Adrenal gland (tissue), 12 donors: ENCODE measurements around the gene CASP10. TPM values are rescaled to one million over a fixed set of nuclear protein-coding genes. Genes with fewer than 3 reads are reported as not detected.

ENCODE experiments used
- DNase-seq, 7 donors: peaks; one replicate each; pipeline ENCODE4 v3.0.0-alpha.2; 2019 to 2020
- H3K27ac ChIP-seq, 5 donors: fragments of 200-600 bp; sonication (generic) in 4 of 5; 1 replicate in 3 of 5; 2 replicates in 2 of 5; pipeline versions ENCODE4 v1.5.1 to v1.8.0; 2016 to 2020; ENCODE audit warnings: mild to moderate bottlenecking in 1 of 5
- H3K27me3 ChIP-seq: fragments of 200-600 bp; 2 replicates; pipeline ENCODE4 v1.8.0; 2021
- H3K36me3 ChIP-seq, 2 donors: fragments of 200-600 bp; replicated peaks in 1 of 2; 1 replicate in 1 of 2; 2 replicates in 1 of 2; pipeline versions ENCODE4 v1.5.1 to v1.8.0; 2018 to 2022
- H3K4me1 ChIP-seq, 2 donors: fragments of 200-600 bp; replicated peaks in 1 of 2; 1 replicate in 1 of 2; 2 replicates in 1 of 2; pipeline versions ENCODE4 v1.5.1 to v1.8.0; 2018 to 2021
- H3K4me3 ChIP-seq, 4 donors: fragments of 200-600 bp; sonication (generic) in 3 of 4; one replicate each; pipeline ENCODE4 v1.5.1; 2016 to 2018
- H3K9me3 ChIP-seq, 3 donors: fragments of 200-600 bp; sonication (generic) in 1 of 3; replicated peaks in 1 of 3; 1 replicate in 2 of 3; 2 replicates in 1 of 3; pipeline versions ENCODE4 v1.5.1 to v1.8.0; 2016 to 2021
- POLR2A ChIP-seq, 2 donors: fragments of 450-650 bp; IDR thresholded peaks; one replicate each; pipeline ENCODE4 v1.6.1; 2017; ENCODE audit warnings: antibody characterized with exemption in 2 of 2, mild to moderate bottlenecking in 2 of 2, moderate library complexity in 1 of 2
- WGBS, 4 donors: extraction: QIAGEN DNeasy Blood & Tissue Kit in 2 of 4; methylation state at CpG; one replicate each; pipeline versions ENCODE4 v1.1.5 to v1.1.7; 2013 to 2017; 5-methylcytosine and 5-hydroxymethylcytosine counted together
- intact Hi-C, 2 donors: fragments of 100-400 bp; cut with DNase I; formaldehyde crosslinking; loops; one replicate each; pipeline versions ENCODE4 v1.14.1 to v1.15.0; 2022 to 2023
- polyA plus RNA-seq, 3 donors: library from polyadenylated mRNA; stranded (reverse); fragments of 200-250 nt in 2 of 3; fragments of 350-450 nt in 1 of 3; fragmentation: Illumina TruSeq in 1 of 3; extraction: RNeasy Lipid Tissue Mini Kit (QIAGEN cat#74804) in 1 of 3; gene quantifications; one replicate each; pipeline ENCODE4 v1.2.3, GENCODE V29; 2013 to 2014
- total RNA-seq, 9 donors: library from RNA; depleted of rRNA in 4 of 9; stranded (reverse); fragments of >200 nt in 4 of 9; fragments of 120-200 nt in 1 of 9; fragmentation: NEBNext Ultra II Directional in 1 of 9; extraction: Animal tissue kit (Norgen Biotek cat#: 25700) in 1 of 9; gene quantifications; one replicate each; pipeline versions ENCODE4 v1.1.0 to v1.2.4, GENCODE V29; 2013 to 2023
- TF ChIP-seq, protein P1 (sequence below), 6 experiments: fragments of 450-650 bp in 4 of 6; fragments of 200-600 bp in 2 of 6; sonication (generic) in 1 of 6; IDR thresholded peaks; 1 replicate in 5 of 6; 2 replicates in 1 of 6; pipeline versions ENCODE4 v1.5.1 to v1.8.0; 2016 to 2021; ENCODE audit warnings: antibody characterized with exemption in 6 of 6, mild to moderate bottlenecking in 2 of 6, moderate library complexity in 1 of 6
- donor health status: healthy with polysubstance abuse.
- donor health status: Bipolar disorder and iron deficiency.
- donor health status: DM: yes; HTN: yes; CAD: no.
- donor health status: DM: no; HTN: no; CAD: no.
- donor health status: DM: no; HTN: no; CAD: no.
- donor health status: DM: yes; HTN: yes; CAD: no.

The CASP10 gene
- total and polyA plus RNA-seq, 12 donors: 2.5 to 12.8 (median 5.2) TPM

DNA sequence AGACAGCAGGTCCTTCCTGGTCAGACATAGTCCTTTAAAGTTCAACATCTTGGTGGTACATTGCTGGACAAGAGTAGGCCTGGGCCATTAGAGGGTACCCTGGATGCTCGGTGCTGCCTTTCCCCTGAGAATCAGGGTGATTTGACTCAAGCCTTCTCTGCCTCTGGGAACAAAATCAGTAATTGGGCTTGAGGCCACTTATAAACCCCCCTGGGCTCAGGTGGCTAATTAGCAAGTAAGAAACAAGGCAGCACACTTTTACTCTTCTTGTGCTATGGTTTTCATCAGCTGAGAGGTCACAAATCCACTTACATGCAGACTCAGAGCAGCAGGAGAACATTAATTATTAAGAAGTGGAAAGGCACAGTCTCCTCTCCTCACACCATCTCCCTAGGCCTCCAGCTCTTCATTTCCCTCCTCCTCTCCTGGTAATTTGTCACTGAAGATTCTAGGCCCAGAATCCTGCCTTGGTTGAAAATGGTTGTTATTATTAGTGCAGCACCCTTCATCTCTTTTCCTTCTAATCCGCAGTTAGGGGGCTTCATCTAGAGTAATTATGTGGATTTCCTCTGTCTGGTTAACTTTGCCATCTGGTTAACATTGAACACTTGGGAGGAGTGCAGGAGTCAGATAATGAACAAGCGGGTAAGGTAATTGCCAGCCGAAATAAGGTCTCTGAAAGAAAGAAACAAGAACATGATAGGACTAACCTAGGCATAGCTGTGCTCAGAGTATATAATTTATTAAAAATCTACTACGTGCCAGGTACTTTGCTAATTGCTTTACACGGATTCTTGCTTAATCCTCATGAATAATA is 29.7 kb upstream of the CASP10 start:
- Histone ChIP-seq H3K4me3 (no peak overlapping the region), H3K4me1 (peaks cover 36 to 78% of the 10 kb centered on the region in 2 donors), H3K27ac (peak overlapping the region in 3 of 5 donors; percentile 86 to 92 (median 87)), H3K36me3 (peaks cover 0 to 64% of the 10 kb centered on the region in 2 donors), H3K9me3 (no peaks in the 10 kb centered on the region), H3K27me3 (no peaks in the 10 kb centered on the region)
- TF ChIP-seq POLR2A (IDR thresholded peaks at IDR 0.05): no peak
- TF ChIP-seq, protein P1, sequence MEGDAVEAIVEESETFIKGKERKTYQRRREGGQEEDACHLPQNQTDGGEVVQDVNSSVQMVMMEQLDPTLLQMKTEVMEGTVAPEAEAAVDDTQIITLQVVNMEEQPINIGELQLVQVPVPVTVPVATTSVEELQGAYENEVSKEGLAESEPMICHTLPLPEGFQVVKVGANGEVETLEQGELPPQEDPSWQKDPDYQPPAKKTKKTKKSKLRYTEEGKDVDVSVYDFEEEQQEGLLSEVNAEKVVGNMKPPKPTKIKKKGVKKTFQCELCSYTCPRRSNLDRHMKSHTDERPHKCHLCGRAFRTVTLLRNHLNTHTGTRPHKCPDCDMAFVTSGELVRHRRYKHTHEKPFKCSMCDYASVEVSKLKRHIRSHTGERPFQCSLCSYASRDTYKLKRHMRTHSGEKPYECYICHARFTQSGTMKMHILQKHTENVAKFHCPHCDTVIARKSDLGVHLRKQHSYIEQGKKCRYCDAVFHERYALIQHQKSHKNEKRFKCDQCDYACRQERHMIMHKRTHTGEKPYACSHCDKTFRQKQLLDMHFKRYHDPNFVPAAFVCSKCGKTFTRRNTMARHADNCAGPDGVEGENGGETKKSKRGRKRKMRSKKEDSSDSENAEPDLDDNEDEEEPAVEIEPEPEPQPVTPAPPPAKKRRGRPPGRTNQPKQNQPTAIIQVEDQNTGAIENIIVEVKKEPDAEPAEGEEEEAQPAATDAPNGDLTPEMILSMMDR (IDR thresholded peaks at IDR 0.05): no peak
- 84 to 93% (median 89%) methylated on average over 5 to 6 of the region's 6 CpGs for WGBS, 4 donors
- intact Hi-C loops: loop anchor here in 1 of 2 donors (10.0 kb wide), 1 partner anchor 188 kb away; the partner anchor contains the start of gene ORC2
- no peak for DNase-seq

- Histone ChIP-seq H3K9me3 (no peaks in the 10 kb centered on the region), H3K27ac (peak overlapping the region in 4 of 5 donors; percentile 3 to 82 (median 39)), H3K36me3 (peaks cover 0 to 63% of the 10 kb centered on the region in 2 donors), H3K27me3 (no peaks in the 10 kb centered on the region), H3K4me3 (no peak overlapping the region), H3K4me1 (peaks cover 34 to 70% of the 10 kb centered on the region in 2 donors)
- TF ChIP-seq, protein P1 (IDR thresholded peaks at IDR 0.05): no peak
- TF ChIP-seq POLR2A (IDR thresholded peaks at IDR 0.05): no peak
- 80 to 87% (median 82%) methylated on average over 9 of the region's 9 CpGs for WGBS, 4 donors
- no peak for DNase-seq
- intact Hi-C loops: loop anchor here in 1 of 2 donors (5.0 to 10.0 kb wide), 3 partner anchors 38 to 190 kb away; partner anchors contain the start of genes CFLAR, HYCC2, NDUFB3 and ORC2
Measured at GRCh38 chr2:201154615-201155399, 28.1 kb upstream of the CASP10 start.

- Histone ChIP-seq H3K9me3 (no peaks in the 10 kb centered on the region), H3K27me3 (no peaks in the 10 kb centered on the region), H3K4me1 (peaks cover 22 to 57% of the 10 kb centered on the region in 2 donors), H3K4me3 (no peak overlapping the region), H3K27ac (peak overlapping the region in 2 of 5 donors; percentile 82 to 86), H3K36me3 (peaks cover 0 to 70% of the 10 kb centered on the region in 2 donors)
- TF ChIP-seq, protein P1 (IDR thresholded peaks at IDR 0.05): no peak
- TF ChIP-seq POLR2A (IDR thresholded peaks at IDR 0.05): no peak
- DNase-seq: no peak
- intact Hi-C loops: loop anchor here in 1 of 2 donors (5.0 to 10.0 kb wide), 3 partner anchors 39 to 191 kb away; partner anchors contain the start of genes CFLAR, HYCC2, NDUFB3 and ORC2
- 68 to 86% (median 82%) methylated on average over 6 of the region's 6 CpGs for WGBS, 4 donors
Measured at GRCh38 chr2:201156036-201156435, 26.9 kb upstream of the CASP10 start.

DNA sequence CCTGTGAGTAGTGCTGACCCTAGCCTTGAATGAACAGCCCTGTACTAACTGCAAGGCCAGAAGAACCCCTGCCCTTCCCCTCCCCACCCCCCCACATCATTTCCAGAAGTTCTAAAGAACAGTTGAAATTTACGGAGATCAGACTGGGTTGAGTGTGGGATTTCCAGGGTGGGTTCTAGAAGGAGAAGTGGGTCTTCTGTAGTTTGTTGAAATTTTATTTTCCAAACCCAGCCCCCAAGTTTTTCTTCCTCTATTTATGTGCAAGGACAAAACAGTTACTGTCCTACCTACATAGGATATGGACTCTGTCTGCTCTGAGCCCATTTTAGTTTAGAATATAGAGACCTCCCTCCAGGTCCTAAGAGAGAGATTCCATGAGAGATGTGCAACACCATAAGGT is 26.3 kb upstream of the CASP10 start:
- TF ChIP-seq, protein P1 (IDR thresholded peaks at IDR 0.05): no peak
- no peak for TF ChIP-seq POLR2A (IDR thresholded peaks at IDR 0.05)
- Histone ChIP-seq H3K4me3 (no peak overlapping the region), H3K9me3 (no peaks in the 10 kb centered on the region), H3K27ac (peak overlapping the region in 2 of 5 donors; percentile 82 to 86), H3K4me1 (peaks cover 20 to 51% of the 10 kb centered on the region in 2 donors), H3K27me3 (no peaks in the 10 kb centered on the region), H3K36me3 (peaks cover 0 to 76% of the 10 kb centered on the region in 2 donors)
- WGBS, 4 donors: 0 to 75% (median 28%) methylated on average over 1 of the region's 1 CpG
- intact Hi-C loops: loop anchor here in 1 of 2 donors (5.0 to 10.0 kb wide), 3 partner anchors 39 to 192 kb away; partner anchors contain the start of genes CFLAR, HYCC2, NDUFB3 and ORC2
- no peak for DNase-seq
